B cell (primary cell): ENCODE data around the gene RPS3A.

Experiments used
- EZH2 ChIP-seq: IDR thresholded peaks from 2 replicates; pipeline ENCODE4 v1.6.1; 2012; ENCODE audit warnings: borderline replicate concordance, low read depth, mild to moderate bottlenecking, moderate library complexity, low read length; ENCODE audit not compliant: insufficient read depth, poor library complexity, severe bottlenecking
- TF ChIP-seq, protein P1 (sequence below): fragments of 200-600 bp; IDR thresholded peaks from one replicate; pipeline ENCODE4 v1.8.0; 2022; ENCODE audit warnings: antibody characterized with exemption, mild to moderate bottlenecking

DNA sequence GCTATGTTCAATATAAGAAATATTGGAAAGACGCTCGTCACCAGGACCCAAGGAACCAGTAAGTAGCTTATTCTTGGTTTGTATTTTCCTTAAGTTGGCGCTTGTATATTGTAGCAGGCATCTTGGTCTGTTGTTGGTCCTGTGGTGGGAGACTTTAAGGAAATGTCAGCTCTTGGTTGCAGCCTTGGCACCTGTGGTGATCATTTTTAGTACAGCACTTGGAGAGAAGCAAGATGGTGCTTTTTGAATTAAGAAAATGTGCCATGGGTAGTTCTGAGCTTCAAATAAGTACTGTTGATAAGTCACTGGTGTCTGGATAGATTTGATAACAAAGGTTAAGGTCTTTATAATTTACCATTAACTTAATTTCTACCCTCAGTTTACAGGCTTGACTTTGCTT is 1.1 kb downstream of the RPS3A start:
- TF ChIP-seq, protein P1, sequence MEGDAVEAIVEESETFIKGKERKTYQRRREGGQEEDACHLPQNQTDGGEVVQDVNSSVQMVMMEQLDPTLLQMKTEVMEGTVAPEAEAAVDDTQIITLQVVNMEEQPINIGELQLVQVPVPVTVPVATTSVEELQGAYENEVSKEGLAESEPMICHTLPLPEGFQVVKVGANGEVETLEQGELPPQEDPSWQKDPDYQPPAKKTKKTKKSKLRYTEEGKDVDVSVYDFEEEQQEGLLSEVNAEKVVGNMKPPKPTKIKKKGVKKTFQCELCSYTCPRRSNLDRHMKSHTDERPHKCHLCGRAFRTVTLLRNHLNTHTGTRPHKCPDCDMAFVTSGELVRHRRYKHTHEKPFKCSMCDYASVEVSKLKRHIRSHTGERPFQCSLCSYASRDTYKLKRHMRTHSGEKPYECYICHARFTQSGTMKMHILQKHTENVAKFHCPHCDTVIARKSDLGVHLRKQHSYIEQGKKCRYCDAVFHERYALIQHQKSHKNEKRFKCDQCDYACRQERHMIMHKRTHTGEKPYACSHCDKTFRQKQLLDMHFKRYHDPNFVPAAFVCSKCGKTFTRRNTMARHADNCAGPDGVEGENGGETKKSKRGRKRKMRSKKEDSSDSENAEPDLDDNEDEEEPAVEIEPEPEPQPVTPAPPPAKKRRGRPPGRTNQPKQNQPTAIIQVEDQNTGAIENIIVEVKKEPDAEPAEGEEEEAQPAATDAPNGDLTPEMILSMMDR, result no peak
- TF ChIP-seq EZH2, result no peak
